NCI-H146 treated with DMSO at 0.1 percent for 48 hours (cell line): ENCODE measurements around the gene USP22.
"Not testable (repeated sequence)": the region's sequence is repeated elsewhere in the genome, so short reads cannot be mapped to it uniquely, and the experiment has no call there.

ENCODE experiments used
- DNase-seq: peaks from one replicate; lab custom pipeline; 2025; ENCODE audit not compliant: unreplicated experiment; lab: John Stamatoyannopoulos, UW

USP22 gene

DNA sequence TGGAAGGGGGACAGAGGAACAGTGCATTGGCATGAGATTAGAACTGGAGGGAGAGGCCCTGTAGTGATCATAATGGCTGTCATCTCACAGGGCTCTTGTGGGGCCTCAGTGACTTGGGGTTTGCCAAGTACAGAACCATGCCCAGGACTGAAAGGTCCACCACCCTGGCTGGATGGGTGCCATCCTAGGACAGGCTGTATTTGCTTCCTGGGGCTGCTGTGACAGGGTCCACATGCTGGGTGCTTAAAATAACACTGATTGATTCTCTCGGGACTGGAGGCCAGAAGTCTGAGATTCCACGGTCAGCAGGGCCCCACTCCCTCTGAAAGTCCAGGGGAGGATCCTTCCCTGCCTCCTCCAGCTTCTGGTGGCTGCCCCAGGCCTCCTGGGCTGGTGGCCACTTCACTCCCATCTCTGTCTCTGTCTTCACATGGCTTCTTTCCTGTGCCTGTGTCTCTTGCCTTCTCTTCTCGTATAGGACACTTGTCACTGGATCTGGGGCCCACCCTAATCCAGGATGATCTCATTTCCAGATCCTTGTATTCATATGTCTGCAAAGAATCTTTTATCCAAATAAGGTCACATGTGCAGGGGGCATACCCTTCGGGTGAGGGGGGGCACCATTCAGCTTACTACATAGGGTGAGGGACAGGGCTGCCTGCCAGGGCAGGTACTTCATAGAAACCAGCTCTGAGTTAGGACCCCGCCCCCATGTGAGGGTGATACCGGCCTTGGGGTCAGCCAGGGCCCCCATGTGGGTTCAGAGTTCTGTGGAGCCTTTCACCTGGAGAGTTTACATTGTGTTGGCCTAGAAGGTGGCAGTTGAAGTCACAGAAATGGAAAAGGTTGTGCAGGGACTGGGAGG lies 52.6 kb downstream of the USP22 start:
- no peak for DNase-seq

DNA sequence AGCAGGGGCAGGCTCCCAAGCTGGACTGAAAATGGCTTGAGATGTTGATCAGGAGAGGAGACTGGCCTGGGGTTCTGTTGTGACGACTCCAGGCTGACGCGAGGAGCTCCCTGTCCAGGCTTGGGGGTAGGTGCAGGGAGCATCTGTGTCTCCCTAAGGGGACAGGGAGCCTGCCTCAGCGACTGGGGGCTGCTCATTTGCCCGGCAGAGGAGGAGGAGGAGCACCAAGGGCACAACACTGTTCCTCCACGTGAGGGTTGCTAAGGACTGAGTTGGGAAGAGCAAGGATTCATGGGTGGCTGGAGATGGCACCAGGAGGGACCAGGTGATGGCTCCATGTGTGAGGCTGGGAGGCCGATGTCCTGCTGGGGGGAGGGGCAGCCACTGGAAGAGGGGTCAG lies 53.3 kb downstream of the USP22 start:
- DNase-seq: no peak

DNA sequence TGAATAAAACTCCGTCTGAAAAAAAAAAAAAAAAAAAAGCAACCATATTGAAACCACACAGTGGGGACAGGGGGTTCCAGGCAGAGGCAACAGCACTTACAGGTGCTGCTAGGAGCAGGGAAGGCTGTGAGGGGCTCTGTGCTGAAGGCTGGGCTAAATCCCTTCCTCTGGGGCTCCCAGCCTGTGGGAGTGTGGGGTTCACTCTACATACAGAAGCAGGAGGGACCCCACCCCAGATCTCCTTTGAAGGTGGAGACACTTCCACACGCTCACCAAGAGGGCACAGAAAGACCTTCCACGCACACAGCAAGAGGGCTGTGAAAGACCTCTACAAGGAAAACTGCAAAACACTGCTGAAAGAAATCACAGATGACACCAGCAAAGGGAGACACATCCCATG lies 53.9 kb downstream of the USP22 start:
- DNase-seq: no peak

- no peak for DNase-seq
Observed at GRCh38 chr17:20988001-20988636, 54.7 kb downstream of the USP22 start.

DNA sequence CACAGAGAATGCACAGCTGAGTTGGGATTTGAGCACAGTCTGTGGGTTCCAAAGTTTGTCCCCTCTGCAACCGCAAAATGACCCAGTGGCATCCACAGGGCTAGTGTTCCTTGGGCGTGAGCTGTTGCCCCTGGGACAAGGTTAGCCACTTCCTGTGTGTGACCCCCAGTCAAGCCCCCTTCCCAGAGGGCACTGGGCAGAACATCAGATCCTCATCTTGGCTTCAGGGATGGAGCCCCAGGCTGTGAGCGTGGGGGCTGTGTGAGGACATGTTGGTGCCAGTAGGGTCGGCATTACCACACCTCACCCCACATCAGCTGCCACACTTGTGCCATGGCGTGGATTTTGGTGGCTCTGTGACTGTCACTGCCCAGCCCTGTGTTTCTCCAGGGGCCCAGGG lies 55.3 kb downstream of the USP22 start:
- no peak for DNase-seq

GRCh38 chr17:20986767-20987510 lies 55.9 kb downstream of the USP22 start:
- DNase-seq: no peak

GRCh38 chr17:20983359-20983637 lies 59.5 kb downstream of the USP22 start:
- no peak for DNase-seq

DNA sequence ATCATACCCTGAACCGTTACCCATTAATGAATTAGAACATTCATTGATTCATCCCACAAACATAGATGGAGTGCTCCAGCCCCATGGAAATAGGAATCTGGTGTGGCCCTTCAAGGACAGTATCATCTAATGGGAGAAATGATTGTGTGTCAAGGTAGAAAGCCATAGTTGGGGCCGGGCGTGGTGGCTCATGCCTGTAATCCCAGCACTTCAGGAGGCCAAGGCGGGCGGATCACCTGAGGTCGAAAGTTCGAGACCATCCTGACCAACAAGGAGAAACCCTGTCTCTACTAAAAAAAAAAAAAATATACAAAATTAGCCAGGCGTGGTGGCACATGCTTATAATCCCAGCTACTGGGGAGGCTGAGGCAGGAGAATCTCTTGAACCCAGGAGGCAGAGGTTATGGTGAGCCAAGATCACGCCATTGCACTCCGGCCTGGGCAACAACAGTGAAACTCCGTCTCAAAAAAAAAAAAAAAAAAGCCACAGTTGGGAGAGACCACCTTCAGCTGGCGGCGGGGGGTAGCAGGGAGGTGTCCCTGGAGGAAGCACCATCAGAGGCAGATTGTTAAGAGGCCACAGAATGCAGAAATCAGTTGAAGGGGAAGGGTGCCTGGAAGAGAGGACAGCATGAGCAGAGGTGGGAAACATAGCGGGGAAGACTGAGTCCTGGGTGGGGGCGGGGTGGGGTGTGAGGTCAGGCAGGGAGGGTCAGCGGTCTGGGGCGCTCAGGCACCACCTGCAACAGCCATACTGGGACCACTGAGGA lies 60.0 kb downstream of the USP22 start:
- no peak for DNase-seq

DNA sequence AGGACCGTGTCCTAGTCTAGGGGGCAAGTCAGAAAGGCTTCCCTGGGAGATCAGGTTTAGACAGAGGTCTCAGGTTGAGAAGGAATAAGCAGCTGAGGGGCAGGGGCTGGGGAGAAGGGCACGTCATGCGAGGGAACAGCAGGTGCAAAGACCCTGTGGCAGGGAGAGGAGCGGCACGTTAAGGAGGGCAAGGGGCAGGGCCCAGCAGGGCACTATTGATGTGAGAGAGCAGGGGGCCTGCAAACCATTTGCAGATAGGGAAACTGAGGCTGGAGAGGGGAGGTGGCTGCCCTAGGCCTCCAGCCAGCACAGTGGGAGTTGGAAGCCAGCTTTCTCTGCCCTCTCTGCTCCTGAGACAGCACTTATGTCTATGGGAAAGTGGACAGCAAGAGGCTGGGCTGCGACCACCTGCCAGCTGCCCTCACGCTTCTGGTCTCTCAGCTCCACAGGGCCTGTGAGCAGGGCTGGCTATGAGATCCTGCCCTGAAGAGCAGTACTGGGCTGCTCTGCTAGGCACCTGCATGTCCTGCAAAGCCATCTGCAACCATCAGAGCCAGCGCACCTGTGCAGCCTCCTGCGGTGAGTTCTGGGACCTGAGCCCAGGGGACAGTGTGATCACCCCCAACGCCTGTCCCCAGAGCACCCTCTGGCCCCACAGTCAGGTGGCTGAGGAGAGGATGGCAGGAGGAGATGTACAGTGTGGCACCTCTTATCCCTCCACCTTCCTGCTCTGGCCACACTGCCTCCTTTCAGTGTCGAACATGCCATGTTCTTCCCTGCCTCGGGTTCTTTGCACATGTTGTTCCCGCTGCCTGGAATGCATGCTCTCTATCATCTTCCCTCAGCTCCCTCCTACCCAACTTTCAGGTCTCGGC lies 61.5 kb downstream of the USP22 start:
- peak; percentile 32 for DNase-seq

GRCh38 chr17:20979792-20980083 lies 63.1 kb downstream of the USP22 start:
- DNase-seq: no peak

DNA sequence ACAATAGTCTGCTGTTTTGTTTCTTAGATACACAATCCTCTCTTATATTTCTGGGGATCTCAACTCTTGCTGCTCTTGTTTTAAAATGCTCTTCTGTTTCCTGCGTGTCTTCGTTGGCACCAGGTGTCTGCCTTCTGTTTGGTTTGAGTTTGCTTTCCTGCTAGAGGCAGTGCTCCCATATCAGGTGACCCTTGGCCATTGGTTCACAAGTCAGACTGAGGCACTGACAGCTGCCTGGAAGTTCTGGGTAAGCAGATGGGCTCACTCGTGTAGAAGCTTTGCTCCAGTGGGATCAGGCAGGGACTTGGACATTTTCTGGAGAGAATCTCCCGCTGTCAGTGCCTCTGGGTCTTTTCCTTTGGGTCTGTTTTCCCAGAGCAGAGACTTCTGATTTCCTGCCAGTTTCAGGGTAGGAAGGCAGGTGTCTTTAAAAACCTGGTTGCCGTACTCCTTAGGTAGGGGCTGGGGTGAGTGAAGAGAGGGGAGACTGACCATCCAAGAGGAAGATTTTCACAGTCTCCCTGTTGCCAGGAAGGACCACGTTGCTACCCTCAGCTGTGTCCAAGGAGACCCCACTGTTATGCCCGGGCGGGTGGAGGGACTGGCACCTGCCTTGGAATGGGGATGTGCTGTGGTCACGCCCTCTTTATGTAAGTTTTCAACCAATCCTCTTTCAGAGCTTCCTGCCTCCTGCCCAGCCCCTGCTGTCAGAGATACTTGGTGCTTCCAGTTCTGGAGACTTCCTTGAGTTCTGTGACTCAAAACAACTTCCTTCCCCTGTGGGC lies 63.6 kb downstream of the USP22 start:
- not testable (repeated sequence) for DNase-seq

GRCh38 chr17:20977609-20978253 lies 65.1 kb downstream of the USP22 start:
- DNase-seq: not testable (repeated sequence)

- no peak for DNase-seq
Observed at GRCh38 chr17:20975566-20975965, 67.2 kb downstream of the USP22 start.

- DNase-seq: no peak
Observed at GRCh38 chr17:20970329-20970728, 72.5 kb downstream of the USP22 start.

DNA sequence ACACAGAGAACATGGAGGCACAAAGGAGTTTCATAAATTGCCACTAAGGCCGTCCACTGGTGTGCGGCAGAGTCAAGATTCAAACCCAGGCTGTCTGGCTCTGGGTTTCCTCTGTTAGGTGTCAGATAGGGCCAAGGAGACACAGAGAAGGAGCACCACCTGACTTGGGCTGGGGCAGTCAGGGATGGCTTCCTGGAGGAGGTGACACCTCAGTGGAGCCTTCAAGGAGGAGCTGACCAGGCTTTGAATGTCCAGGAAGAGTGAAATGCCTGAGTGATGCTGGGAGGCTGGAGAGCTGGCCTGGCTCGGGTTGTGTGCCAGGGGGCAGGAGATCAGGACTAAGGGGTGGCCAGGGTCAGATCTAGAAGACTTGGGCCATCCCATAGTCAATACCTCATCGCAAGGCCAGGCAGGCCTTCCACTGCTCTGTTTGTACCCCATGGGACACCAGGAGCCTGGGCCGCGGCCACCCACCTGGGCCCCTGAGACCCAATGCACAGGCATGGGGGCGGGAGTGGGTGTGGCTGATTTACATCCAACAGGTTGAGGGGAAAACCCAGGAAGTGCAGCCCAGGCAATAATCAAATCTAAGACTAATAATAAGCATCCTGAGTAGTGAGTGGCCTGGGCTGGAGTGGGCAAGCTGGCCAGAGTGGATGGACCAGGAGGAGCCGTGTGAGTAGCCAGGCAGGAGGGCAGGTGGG lies 73.7 kb downstream of the USP22 start:
- DNase-seq: no peak

GRCh38 chr17:20967776-20968175 lies 75.0 kb downstream of the USP22 start:
- DNase-seq: no peak

DNA sequence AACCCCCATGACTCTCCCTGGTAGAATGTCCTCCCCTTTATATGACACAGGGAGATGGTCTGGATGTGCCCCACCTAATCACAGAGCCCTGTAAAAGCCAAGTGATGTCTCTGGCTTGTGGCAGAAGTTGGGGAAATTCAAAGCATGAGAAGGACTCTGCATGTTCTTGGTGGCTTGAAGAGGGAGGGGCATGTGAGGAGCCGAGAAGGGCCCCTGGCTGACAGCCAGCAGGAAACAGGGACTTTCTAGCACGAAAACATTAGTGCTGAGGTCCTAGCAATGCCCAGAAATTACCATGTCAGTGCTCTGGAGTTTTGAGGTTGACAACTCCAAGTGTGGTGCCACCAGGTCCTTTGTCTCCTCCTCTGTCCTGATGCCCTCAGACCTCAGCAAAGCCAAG lies 75.9 kb downstream of the USP22 start:
- DNase-seq: no peak

DNA sequence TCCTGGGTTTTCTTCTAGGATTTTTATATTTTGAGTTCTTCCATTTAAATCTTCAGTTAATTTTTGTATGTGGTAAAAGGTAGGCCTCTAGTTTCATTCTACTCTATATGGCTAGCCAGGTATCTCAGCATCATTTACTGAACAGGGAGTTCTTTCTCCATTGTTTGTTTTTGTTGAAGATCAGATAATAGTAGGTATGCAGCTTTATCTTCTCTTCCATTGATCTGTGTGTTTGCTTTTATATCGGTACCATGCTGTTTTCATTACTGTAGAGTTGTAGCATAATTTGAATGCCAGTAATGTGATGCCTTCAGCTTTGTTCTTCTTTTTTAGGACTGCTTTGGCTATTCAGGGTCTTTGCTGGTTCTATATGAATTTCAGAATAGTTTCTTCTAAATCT lies 77.3 kb downstream of the USP22 start:
- peak; percentile 97 for DNase-seq

- no peak for DNase-seq
Observed at GRCh38 chr17:20961586-20961985, 81.2 kb downstream of the USP22 start.
